ENCODE measurements around the gene TEX38.
"Not testable (repeated sequence)": the region's sequence is repeated elsewhere in the genome, so short reads cannot be mapped to it uniquely, and the experiment has no call there.

The TEX38 gene

DNA sequence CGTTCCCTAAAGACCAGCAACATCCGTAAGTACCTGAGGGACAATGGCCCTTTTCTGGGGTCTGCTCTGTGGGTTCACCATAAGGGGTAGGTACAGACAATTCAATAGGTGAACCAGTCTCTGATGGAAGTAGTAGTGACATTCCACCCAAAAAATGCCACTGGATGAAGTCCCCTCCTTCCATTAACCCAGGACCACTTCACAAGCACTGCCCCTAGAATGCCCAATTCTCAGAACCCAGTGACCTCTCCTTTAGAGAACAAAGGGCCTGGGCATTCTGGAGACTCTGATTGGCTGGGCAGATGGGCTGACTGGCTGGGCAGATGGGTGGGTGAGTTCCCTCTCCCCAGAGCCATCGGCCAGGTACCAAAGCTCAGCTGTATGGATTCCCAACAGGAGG is at the start of gene TEX38:
Gene TEX38, plus strand, starts transcription at position 301 of the 400 bp plus-strand sequence. Its CDS starts 81 bp downstream, at position 382.
- DNase-seq (ENCODE audit: low read depth), result no peak

DNA sequence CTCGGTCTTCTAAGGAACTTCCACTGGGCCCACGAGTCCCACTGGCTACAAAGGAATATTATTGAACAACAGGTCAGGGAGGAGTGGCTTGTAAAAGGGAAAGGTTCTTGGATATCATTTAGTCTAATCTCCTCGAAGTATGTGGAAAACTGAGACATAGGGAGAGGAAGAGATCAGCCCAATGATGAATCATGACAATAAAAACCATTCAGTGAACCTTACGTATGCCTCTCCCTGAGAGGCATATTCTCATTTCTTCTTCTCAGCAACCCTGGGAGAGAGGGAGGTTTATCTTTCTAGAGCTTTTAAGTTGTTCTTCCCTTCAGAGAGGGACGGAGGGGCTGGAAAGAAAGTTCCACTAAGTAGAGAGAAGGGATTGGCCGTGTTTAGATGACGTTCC is 49.7 kb upstream of the TEX38 start:
- DNase-seq (ENCODE audit: low read depth), result no peak

DNA sequence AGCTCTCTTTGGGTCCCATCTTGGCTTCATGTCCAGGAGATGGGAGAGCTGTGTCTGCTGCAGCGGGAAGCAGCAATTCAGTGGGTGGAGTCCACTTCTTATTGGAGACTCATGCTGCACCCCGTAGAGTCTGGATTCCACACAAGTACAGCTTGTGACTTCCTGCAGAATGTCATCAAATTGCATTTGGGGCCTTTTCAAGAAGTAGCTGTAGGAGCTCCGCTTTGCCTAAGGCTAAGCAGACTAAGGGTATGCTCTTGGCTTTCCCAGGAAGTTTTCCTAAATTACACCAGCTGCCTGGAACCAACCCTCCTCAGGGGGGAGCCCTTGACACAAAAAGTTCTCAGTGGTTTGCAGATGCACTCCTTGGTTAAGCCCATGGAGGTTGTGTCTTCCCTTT is 49.3 kb upstream of the TEX38 start:
- no peak for DNase-seq (ENCODE audit: low read depth)

DNA sequence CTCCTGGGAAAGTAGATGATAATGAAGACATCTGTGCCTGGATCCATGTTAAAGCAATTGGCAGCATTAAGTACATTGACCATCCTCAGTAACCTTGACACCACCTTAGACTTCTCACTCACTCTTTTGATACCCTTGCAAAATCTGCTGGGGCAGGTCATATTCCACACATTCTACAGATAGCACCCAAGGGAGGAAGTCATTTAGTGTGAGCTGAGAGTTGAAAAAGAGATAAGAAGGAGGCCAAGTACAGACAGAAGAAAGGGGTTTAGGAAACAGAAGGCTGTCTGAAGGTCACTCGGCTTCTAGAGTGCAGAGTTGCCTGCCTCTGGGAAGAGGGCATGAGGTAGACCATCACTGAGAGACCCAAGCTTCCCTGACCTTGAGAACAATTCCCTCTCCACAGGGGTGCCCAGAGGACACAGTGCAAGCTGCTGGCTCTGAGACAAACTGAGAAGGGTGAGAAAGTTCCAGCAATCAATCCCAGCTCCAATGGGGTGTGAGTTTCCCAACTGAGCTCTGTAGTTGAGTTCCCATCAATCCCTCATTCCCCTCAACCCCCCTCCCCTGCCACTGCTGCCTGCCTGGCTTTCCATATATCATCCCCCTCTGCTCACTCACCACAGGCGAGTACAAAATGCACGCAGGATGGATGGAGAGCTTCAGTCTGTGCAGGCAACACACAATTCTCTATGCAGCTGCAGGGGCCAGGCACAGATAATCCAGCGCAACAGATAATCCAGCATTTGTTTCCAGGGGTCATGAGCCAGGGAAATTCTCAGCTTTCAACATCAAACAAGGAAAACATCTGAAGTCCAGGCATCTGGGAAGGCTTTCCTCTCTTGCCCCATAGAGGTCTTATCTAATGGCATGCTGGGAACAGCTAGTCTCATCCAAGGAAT is 47.7 kb upstream of the TEX38 start:
- DNase-seq (ENCODE audit: low read depth), result no peak

DNA sequence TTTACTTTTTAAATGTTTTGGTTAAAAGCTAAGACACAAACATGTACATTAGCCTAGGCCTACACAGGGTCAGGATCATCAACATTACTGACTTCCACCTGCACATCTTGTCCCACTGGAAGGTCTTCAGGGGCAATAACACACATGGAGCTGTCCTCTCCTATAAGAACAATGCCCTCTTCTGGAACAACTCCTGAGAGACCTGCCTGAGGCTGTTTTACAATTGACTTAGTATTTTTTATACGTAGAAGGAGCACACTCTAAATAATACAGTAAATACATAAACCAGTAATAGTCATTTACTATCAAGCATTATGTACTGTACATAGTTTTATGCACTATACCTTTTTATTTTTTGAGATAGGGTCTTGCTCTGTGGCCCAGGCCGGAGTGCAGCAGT is 40.9 kb upstream of the TEX38 start:
- DNase-seq (ENCODE audit: low read depth), result no peak

DNA sequence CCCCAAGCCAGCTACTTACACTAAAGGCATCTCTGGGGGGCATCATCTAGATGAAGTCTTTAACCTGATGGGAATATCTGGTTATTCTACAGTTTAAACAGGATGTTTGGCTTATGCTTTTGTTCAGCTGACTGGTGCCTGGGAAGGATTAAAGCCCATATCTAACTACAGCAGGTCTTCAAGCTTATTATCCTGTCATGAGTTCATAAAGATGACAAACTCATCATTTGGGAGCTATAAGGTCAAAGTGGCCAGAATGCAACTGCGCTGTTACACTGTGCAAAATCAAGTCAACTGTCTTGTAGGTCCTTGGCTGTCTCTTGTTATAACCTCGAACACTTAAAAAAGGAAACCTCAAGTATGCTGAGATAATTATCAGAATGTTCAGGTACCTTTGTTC is 36.4 kb upstream of the TEX38 start:
- DNase-seq (ENCODE audit: low read depth), result no peak

DNA sequence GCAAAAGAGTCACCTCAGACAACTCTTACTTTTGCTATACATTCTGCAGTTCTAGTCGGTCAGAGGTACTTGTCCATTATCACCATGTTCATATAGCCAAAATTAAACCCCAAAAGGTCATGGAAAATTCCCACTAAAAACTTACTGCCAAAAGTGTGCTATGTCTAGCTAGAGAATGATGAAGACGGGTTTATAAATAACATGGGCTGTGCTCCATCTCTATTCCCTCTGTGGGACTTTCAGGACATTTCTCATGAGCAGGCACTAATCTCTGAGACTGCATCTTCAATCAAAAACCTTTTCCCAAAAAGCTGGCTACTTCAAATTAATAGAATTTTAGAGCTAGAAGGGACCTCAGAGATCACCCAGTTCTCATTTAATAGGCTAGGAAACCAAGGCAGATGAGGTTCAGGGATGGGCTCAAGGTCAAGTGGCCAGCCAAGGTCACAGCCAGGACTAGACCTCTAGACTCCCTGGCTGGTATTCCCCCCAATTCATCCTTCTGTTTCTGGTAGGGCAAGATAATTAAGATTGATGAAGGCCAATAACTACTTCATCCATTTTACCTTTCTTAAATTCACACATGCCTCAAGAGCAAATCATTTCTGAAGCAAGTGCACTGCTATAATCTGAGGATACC is 34.1 kb upstream of the TEX38 start:
- no peak for DNase-seq (ENCODE audit: low read depth)

DNA sequence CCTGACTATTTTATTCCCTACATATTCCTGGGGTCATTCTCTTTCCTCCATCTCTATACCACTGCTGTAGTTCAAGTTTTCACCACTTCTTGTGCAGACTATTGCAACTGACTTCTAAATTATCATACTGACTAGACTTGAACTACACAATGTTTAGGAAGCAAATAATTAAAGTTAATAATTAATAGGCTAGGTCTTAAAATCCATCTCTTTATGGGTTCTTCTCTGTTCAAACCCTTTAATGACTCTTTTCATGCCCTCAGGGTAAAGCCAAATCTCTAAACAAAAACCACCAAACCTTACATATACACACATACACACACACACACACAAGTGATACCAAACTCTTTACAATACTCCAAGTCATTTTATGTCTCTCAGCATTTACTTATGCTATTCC is 32.7 kb upstream of the TEX38 start:
- no peak for DNase-seq (ENCODE audit: low read depth)

DNA sequence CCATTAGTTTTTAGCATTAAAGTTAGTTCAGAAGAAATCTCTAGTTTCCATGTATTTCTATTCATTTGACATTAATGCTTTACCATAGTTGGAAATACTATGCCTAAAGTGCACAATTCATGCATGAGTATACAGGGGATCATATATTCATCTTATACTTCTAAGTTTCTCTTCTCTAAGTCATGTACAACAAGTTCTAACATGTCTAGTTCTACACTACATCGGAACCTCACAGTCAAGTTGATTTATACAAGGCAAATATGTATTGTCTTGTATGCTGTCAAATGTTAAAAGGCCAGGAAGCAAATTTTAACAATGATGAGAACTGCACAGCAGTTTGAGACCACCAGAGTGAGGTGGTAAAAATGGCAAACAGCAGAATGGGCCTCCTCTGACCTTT is 32.1 kb upstream of the TEX38 start:
- no peak for DNase-seq (ENCODE audit: low read depth)

DNA sequence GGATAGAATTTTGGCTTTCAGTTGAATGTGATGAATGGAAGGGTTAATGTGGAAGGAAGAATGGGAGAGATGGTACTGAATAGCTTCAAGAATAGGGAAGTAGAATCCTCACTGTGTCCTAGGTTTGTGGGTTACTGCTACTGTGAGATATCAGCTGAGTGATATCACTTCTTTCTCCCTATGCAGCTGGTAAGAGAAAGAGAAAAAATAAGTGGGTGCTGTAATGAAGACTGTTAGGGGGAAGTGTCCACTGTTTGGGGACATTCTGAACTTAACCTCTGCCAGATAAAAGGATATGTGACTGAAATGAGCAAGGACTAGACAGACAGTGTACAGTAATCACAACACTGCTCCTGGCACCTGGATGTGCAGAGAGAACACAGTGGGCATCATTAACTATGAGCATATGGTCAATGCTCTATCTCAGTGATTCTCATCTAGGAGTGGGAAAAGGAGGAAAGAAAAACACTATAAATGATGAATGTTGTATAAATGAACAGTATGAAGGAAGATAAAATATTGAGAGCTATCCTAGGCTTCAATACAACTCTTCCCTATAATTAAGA is 29.5 kb upstream of the TEX38 start:
- DNase-seq (ENCODE audit: low read depth), result no peak

DNA sequence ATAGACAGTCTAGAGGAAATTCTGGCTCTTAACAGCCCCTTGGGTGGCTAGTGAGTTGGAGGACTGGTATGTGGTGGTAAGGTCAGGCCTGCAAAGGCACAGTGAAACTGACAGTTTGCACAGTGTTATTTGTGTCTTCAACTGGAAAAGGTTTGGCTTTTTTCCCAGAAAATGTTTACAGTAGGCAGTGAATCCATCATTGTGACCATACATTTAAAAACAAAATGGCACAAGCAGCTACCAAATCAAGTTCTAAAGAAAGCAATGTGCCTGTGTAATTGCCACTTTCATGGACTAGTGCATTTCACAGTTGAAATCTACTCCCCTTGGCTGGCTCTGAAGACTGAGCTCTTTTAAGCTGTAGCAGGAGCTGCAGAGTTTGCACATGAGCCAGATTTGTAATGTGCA is 28.3 kb upstream of the TEX38 start:
- peak; percentile 94 for DNase-seq (ENCODE audit: low read depth)

DNA sequence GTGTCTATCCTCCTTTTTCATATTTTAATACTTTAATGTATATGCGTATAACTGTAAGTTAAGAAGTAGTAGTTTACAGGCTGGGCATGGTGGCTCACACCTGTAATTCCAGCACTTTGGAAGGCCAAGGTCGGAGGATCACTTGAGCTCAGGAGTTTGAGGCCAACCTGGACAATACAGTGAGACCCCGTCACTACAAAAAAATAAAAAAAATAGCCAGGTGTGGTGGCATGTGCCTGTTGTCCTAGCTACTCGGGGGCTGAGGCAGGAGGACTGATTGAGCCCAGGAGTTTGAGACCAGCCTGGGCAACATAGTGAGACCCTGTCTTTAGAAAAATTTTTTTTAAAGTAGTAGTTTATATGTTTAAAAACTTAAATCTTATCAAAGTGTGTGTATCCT is 25.8 kb upstream of the TEX38 start:
- DNase-seq (ENCODE audit: low read depth), result no peak

DNA sequence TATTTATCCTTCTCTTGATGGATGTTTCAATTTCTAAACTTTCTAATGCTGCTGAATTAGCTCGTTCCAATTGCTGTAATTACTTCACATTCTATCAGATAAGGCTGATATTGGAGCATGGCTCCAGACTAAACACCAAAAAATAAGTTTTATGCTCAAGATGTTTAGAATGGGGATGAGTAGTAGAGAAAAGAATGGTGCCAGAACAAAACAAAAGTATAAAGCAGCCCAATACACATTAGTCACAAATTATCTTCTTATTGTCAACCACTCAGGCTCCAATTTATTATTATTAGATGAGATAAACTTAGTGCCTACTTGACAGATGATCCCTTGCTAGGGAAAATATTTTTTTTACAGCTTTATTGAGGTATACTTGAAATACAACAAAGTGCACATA is 25.3 kb upstream of the TEX38 start:
- no peak for DNase-seq (ENCODE audit: low read depth)

DNA sequence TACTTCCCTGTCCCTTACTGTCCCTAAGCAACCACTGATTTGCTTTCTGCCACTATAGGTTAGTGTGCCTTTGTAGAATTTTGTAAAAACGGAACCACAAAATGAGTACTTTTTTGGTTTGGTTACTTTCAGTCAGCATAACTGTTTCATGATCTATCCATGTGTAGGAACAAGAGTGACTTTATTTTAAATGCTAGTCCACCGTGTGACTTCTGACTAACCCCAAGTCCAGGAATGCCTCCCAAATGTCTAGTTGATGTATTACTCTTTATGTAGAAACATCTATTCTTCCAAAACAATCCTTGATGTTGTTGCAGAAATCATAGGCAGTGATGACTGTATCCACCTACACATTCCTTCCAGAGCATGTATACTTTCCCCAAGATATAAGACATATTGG is 24.8 kb upstream of the TEX38 start:
- no peak for DNase-seq (ENCODE audit: low read depth)

DNA sequence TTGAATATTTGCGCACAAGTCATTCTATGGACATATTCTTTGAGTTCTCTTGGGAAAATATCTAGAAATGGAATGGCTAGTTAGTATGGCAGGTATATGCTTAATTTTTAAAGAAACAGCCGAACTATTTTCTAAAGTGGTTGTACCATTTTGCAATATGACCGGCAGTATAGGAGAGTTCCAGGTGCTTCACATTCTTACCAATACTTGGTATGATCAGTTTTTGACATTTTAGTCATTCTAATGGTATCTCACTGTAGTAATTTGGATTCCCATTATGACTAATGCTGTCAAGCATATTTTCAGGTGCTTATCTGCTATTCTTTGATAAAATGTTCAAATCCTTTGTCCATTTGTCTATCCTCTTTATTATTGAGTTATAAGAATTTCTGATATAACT is 24.0 kb upstream of the TEX38 start:
- no peak for DNase-seq (ENCODE audit: low read depth)

DNA sequence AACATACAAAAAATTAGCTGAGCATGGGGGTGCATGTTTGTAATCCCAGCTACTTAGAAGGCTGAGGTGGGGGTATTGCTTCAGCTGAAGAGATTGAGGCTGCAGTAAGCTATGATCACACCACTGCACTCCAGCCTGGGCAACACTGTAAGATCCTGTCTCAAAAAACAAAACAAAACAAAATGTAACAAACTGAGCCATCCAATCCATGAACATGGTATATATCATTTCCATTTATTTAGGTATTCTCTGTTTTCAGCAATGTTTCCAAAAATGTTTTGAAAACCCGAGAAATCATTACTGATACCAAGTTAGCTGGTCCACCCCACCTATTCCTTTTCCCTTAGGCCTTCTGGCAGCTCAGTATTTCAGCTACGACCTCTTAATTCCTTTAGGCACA is 21.9 kb upstream of the TEX38 start:
- no peak for DNase-seq (ENCODE audit: low read depth)

DNA sequence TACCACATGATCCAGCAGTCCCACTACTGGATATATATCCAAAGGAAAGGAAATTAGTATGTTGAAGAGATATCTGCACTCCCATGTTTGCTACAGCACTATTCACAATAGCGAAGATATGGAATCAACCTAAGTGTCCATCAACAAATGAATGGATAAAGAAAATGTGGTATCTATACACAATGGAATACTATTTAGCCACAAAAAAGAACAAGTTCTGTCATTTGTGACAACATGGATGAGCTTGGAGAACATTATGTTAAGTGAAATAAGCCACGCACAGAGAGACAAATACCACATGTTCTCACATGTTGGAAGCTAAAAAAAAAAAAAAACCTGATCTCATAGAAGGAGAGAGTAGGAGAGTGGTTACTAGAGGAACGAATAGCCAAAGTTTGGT is 21.2 kb upstream of the TEX38 start:
- DNase-seq (ENCODE audit: low read depth), result no peak

DNA sequence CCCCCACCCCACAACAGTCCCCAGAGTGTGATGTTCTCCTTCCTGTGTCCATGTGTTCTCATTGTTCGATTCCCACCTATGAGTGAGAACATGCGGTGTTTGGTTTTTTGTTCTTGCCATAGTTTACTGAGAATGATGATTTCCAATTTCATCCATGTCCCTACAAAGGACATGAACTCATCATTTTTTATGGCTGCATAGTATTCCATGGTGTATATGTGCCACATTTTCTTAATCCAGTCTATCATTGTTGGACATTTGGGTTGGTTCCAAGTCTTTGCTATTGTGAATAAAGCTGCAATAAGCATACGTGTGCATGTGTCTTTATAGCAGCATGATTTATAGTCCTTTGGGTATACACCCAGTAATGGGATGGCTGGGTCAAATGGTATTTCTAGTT is 20.5 kb upstream of the TEX38 start:
- DNase-seq (ENCODE audit: low read depth), result not testable (repeated sequence)

DNA sequence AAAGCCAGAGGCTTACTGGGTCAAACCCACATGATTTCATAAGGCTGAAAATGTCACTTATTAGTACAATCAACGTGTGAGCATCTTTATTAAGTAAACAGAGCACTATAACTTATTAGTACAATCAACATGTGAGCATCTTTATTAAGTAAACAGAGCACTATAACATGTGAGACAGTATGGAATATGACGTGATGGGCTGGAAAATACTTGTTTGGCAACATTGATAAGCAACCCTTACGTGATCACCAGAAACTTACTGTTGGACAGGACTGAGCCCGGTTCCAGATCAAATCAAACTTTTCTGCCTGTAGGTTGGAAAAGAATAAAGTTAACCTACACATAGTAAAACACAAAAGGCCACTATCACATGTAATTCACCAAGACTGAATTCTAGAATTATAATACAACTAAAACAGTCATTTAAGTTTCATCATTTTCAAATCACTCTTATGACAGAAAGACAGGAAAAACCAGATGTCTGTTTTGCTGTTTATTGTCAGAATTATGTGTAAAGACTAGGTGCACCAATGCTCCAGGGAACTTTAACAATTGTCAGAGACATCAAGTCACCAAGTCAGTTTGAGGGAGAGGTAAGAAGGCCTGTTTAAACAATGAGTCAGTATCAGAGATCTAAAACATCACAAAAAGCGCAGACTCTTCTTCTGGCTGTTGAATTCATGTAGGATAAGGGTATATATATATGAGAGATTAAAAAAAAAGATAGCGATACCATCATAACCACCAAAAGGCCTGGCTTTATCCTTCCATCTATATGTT is 19.1 kb upstream of the TEX38 start:
- no peak for DNase-seq (ENCODE audit: low read depth)

DNA sequence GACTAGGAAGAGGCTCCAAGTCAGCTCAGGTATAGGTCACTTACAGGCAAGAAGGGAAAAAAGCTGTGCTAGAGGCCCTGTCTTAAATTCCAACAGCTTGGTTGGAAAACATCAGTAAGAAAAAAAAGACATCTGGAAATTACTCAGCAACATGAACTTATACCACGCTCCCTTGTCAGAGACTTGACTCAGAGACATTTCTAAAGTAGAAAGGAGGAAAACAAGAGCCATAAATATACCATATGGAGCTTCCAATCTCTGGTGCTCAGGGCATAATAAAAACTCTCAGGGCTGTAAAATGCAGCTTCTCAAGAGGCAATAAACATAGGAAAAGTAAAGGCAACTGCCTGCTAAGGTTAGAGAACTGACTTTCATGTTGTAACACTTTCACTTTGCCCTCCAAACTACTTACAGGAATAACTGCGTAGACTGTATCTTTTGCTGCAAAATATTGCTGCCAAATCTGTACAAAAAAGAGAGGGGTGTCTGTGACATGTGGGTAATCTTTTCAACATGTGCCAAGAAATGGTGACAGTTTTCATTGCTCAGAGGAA is 18.2 kb upstream of the TEX38 start:
- DNase-seq (ENCODE audit: low read depth), result peak; percentile 24

DNA sequence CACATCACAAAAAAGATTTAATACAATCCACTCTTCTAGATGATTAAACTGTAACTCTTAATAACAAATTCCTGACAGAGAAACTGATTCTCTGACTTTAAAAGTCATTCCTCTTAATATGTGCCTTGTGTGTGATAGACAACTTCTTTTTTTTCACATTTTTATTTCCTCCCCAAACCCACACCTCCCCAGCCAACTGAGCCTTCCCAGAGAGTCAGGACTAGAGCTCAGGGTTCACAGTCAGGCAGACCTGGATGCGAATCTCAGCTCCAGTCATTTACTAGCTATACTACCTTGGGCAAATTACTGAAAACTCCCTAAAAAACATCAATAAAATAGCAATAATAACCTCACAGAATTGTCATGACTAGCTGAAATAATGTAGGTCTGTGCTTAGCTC is 17.6 kb upstream of the TEX38 start:
- no peak for DNase-seq (ENCODE audit: low read depth)

DNA sequence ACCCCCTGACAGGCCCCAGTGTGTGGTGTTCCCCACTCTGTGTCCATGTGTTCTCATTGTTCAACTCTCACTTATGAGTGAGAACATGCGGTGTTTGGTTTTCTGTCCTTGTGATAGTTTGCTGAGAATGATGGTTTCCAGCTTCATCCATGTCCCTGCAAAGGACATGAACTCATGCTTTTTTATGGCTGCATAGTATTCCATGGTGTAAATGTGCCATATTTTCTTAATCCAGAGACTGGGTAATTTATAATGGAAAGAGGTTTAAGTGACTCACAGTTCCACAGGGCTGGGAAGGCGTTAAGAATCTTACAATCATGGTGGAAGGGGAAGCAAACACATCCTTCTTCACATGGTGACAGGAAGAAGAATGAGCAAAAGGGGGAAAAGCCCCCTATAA is 17.0 kb upstream of the TEX38 start:
- DNase-seq (ENCODE audit: low read depth), result not testable (repeated sequence)

Data from iris pigment epithelial cell (primary cell).